NCI-H2196 treated with DMSO at 0.1 percent for 48 hours (cell line): ENCODE data around the gene GRAP2.
"Not testable (repeated sequence)": the region's sequence is repeated elsewhere in the genome, so short reads cannot be mapped to it uniquely, and the experiment has no call there.

Source experiments
- DNase-seq: peaks from one replicate; lab custom pipeline; 2025; ENCODE audit not compliant: unreplicated experiment; lab: John Stamatoyannopoulos, UW

Gene GRAP2

GRCh38 chr22:39896313-39896996, 4.4 kb upstream of the GRAP2 start:
- DNase-seq = no peak

GRCh38 chr22:39897841-39898240, 3.0 kb upstream of the GRAP2 start:
- DNase-seq = no peak

- no peak for DNase-seq
Measured at GRCh38 chr22:39898997-39899396, 1.9 kb upstream of the GRAP2 start.

- no peak for DNase-seq
Measured at GRCh38 chr22:39901565-39902146, 772 bp downstream of the GRAP2 start.

GRCh38 chr22:39904024-39904423, 3.1 kb downstream of the GRAP2 start:
- not testable (repeated sequence) for DNase-seq

GRCh38 chr22:39904862-39905261, 4.0 kb downstream of the GRAP2 start:
- DNase-seq = no peak

GRCh38 chr22:39905687-39906086, 4.8 kb downstream of the GRAP2 start:
- DNase-seq = no peak

- DNase-seq = no peak
Measured at GRCh38 chr22:39906207-39906606, 5.3 kb downstream of the GRAP2 start.

- DNase-seq = no peak
Measured at GRCh38 chr22:39907047-39907446, 6.2 kb downstream of the GRAP2 start.

- DNase-seq = no peak
Measured at GRCh38 chr22:39907605-39908097, 6.8 kb downstream of the GRAP2 start.

- DNase-seq = no peak
Measured at GRCh38 chr22:39908136-39908535, 7.3 kb downstream of the GRAP2 start.

- DNase-seq = no peak
Measured at GRCh38 chr22:39908737-39909136, 7.9 kb downstream of the GRAP2 start.

GRCh38 chr22:39910876-39911613, 10.2 kb downstream of the GRAP2 start:
- no peak for DNase-seq

- DNase-seq = no peak
Measured at GRCh38 chr22:39913321-39913720, 12.4 kb downstream of the GRAP2 start.

GRCh38 chr22:39913886-39914285, 13.0 kb downstream of the GRAP2 start:
- no peak for DNase-seq

- no peak for DNase-seq
Measured at GRCh38 chr22:39914584-39914983, 13.7 kb downstream of the GRAP2 start.

GRCh38 chr22:39915295-39915726, 14.4 kb downstream of the GRAP2 start:
- no peak for DNase-seq

- no peak for DNase-seq
Measured at GRCh38 chr22:39916496-39916895, 15.6 kb downstream of the GRAP2 start.

GRCh38 chr22:39917197-39917643, 16.3 kb downstream of the GRAP2 start:
- DNase-seq = no peak

- DNase-seq = no peak
Measured at GRCh38 chr22:39917776-39918495, 17.1 kb downstream of the GRAP2 start.

GRCh38 chr22:39920134-39920743, 19.4 kb downstream of the GRAP2 start:
- DNase-seq = no peak
